ENCODE results near the gene RNF150. TPM values are rescaled to one million over a fixed set of nuclear protein-coding genes. Genes with fewer than 3 reads are reported as not detected.

RNF150 gene
- total RNA-seq, 1 experiment from 2014 or later, result 0.14 TPM

- ChIA-PET CTCF (no interaction called here), POLR2A (no interaction called here)
- Mint-ChIP-seq H3K9me3 (ENCODE audit: unreplicated experiment) (no peaks in the 10 kb centered on the region), H3K27ac (ENCODE audit: unreplicated experiment) (no peak overlapping the region), H3K27me3 (ENCODE audit: insufficient read depth, unreplicated experiment) (peaks cover 6% of the 10 kb centered on the region), H3K36me3 (ENCODE audit: insufficient read depth, unreplicated experiment) (no peaks in the 10 kb centered on the region), H3K4me3 (ENCODE audit: unreplicated experiment) (no peak overlapping the region), H3K4me1 (ENCODE audit: low read depth, unreplicated experiment) (no peaks in the 10 kb centered on the region)
- no peak for DNase-seq
- no peaks in the 10 kb centered on the region for H3K27me3 ChIP-seq (replicated peaks; ENCODE audit: control insufficient read depth, insufficient read depth, low read length)
- H3K9me3 ChIP-seq, result no peaks in the 10 kb centered on the region
- no peaks in the 10 kb centered on the region for H3K4me1 ChIP-seq
- no TSS peak for BruUV-seq (replicated peaks)
- H3K36me3 ChIP-seq (ENCODE audit: control insufficient read depth, insufficient read depth, low read length), result no peaks in the 10 kb centered on the region
- no peak overlapping the region for H3K4me3 ChIP-seq (ENCODE audit: low read depth, low read length)
- intact Hi-C loops (cut with micrococcal nuclease; ENCODE audit: unreplicated experiment), result no loop called here
- TF ChIP-seq CTCF (IDR thresholded peaks at IDR 0.05; ENCODE audit: insufficient read depth in 1 of 2, low read depth in 1 of 2, low read length in 1 of 2, severe bottlenecking in 1 of 2, unreplicated experiment in 1 of 2), result no peak
These were observed 11.4 kb downstream of the RNF150 start for GRCh38 chr4:141121768-141122454.

GRCh38 chr4:141121101-141121500 is 12.2 kb downstream of the RNF150 start:
- H3K4me1 ChIP-seq, result no peaks in the 10 kb centered on the region
- H3K9me3 Mint-ChIP-seq (ENCODE audit: unreplicated experiment), result no peaks in the 10 kb centered on the region
- POLR2A ChIA-PET, result no interaction called here
- no peak for TF ChIP-seq CTCF (IDR thresholded peaks at IDR 0.05; ENCODE audit: insufficient read depth in 1 of 2, low read depth in 1 of 2, low read length in 1 of 2, severe bottlenecking in 1 of 2, unreplicated experiment in 1 of 2)
- no peaks in the 10 kb centered on the region for H3K4me1 Mint-ChIP-seq (ENCODE audit: low read depth, unreplicated experiment)
- no peaks in the 10 kb centered on the region for H3K9me3 ChIP-seq
- H3K4me3 Mint-ChIP-seq (ENCODE audit: unreplicated experiment), result no peak overlapping the region
- no peak for DNase-seq
- H3K36me3 ChIP-seq (ENCODE audit: control insufficient read depth, insufficient read depth, low read length), result no peaks in the 10 kb centered on the region
- intact Hi-C loops (cut with micrococcal nuclease; ENCODE audit: unreplicated experiment), result no loop called here
- no peaks in the 10 kb centered on the region for H3K36me3 Mint-ChIP-seq (ENCODE audit: insufficient read depth, unreplicated experiment)
- no peaks in the 10 kb centered on the region for H3K27me3 ChIP-seq (replicated peaks; ENCODE audit: control insufficient read depth, insufficient read depth, low read length)
- no peak overlapping the region for H3K4me3 ChIP-seq (ENCODE audit: low read depth, low read length)
- no peak overlapping the region for H3K27ac Mint-ChIP-seq (ENCODE audit: unreplicated experiment)
- BruUV-seq (replicated peaks), result no TSS peak
- CTCF ChIA-PET, result no interaction called here
- peaks cover 4% of the 10 kb centered on the region for H3K27me3 Mint-ChIP-seq (ENCODE audit: insufficient read depth, unreplicated experiment)

- H3K4me3 ChIP-seq (ENCODE audit: low read depth, low read length), result no peak overlapping the region
- ChIA-PET CTCF (no interaction called here), POLR2A (no interaction called here)
These were observed 13.2 kb downstream of the RNF150 start for GRCh38 chr4:141120036-141120593.

More at GRCh38 chr4:141120036-141120593, 13.2 kb downstream of the RNF150 start:
- Histone ChIP-seq H3K4me1 (no peaks in the 10 kb centered on the region), H3K27me3 (replicated peaks; ENCODE audit: control insufficient read depth, insufficient read depth, low read length) (no peaks in the 10 kb centered on the region), H3K36me3 (ENCODE audit: control insufficient read depth, insufficient read depth, low read length) (no peaks in the 10 kb centered on the region), H3K9me3 (no peaks in the 10 kb centered on the region)
- Mint-ChIP-seq H3K27me3 (ENCODE audit: insufficient read depth, unreplicated experiment) (peaks cover 4% of the 10 kb centered on the region), H3K4me3 (ENCODE audit: unreplicated experiment) (no peak overlapping the region), H3K4me1 (ENCODE audit: low read depth, unreplicated experiment) (no peaks in the 10 kb centered on the region), H3K36me3 (ENCODE audit: insufficient read depth, unreplicated experiment) (no peaks in the 10 kb centered on the region), H3K27ac (ENCODE audit: unreplicated experiment) (no peak overlapping the region), H3K9me3 (ENCODE audit: unreplicated experiment) (no peaks in the 10 kb centered on the region)
- DNase-seq, result no peak
- no peak for TF ChIP-seq CTCF (IDR thresholded peaks at IDR 0.05; ENCODE audit: insufficient read depth in 1 of 2, low read depth in 1 of 2, low read length in 1 of 2, severe bottlenecking in 1 of 2, unreplicated experiment in 1 of 2)
- no TSS peak for BruUV-seq (replicated peaks)
- intact Hi-C loops (cut with micrococcal nuclease; ENCODE audit: unreplicated experiment), result no loop called here

All from Caco-2 (cell line).